A549 (cell line): ENCODE data around the gene SGSH. TPM values are rescaled to one million over a fixed set of nuclear protein-coding genes. Genes with fewer than 3 reads are reported as not detected.

Experiments used
- ATAC-seq, 2 experiments: fragments of 200-7000 bp in 1 of 2; fragments of >200 bp in 1 of 2; cut with Nextera tagmentation in 1 of 2; cut with Tn5 transposase in 1 of 2; 3 replicates each; pipeline versions ENCODE4 v1.8.0 to v1.9.1; 2018 to 2020; ENCODE audit warnings: mild to moderate bottlenecking in 1 of 2, moderate library complexity in 1 of 2
- CTCF ChIA-PET: fragments of 300-600 bp; sonication (Branson Sonifier 250); formaldehyde crosslinking; extraction: SDS; loops from one replicate; lab custom pipeline; 2021; ENCODE audit warnings: antibody characterized with exemption, inconsistent platforms; lab: Yijun Ruan, JAX
- POLR2A ChIA-PET: fragments of 350-600 bp; formaldehyde crosslinking; extraction: SDS; loops from one replicate; lab custom pipeline; 2021; ENCODE audit warnings: antibody characterized with exemption, inconsistent platforms; lab: Yijun Ruan, JAX
- DNase-seq, 2 experiments: peaks; one replicate each; pipeline versions ENCODE4 v3.0.0 to v3.0.0-alpha.2; 2011 to 2016; ENCODE audit warnings: low read depth in 1 of 2, low spot score in 1 of 2
- FAIRE-seq: peaks from 2 replicates; lab custom pipeline; 2011; peaks lifted over from hg19 to GRCh38; lab: Jason Lieb, UNC
- H3K27ac ChIP-seq, 2 experiments: fragments of >200 bp; sonication (Bioruptor Twin); formaldehyde crosslinking; 3 replicates each; pipeline ENCODE4 v1.5.1; 2016 to 2017
- H3K4me1 ChIP-seq: fragments of >200 bp; sonication (Bioruptor Twin); formaldehyde crosslinking; 3 replicates; pipeline ENCODE4 v1.6.1; 2016
- H3K4me2 ChIP-seq: fragments of >200 bp; sonication (Bioruptor Twin); formaldehyde crosslinking; 3 replicates; pipeline ENCODE4 v1.6.1; 2016
- H3K4me3 ChIP-seq: fragments of >200 bp; sonication (Bioruptor Twin); formaldehyde crosslinking; 3 replicates; pipeline ENCODE4 v1.5.1; 2016
- H3K9me3 ChIP-seq: fragments of >200 bp; sonication (Bioruptor Twin); formaldehyde crosslinking; 3 replicates; pipeline ENCODE4 v1.6.1; 2016
- ATOH8 ChIP-seq: fragments of 250-450 bp; sonication (Bioruptor Pico); IDR thresholded peaks from 2 replicates; pipeline ENCODE4 v1.5.0; 2020; ENCODE audit warnings: low read depth, mild to moderate bottlenecking, moderate library complexity
- CEBPB ChIP-seq, 2 experiments: fragments of >200 bp in 1 of 2; sonication (Bioruptor Twin) in 1 of 2; formaldehyde crosslinking in 1 of 2; IDR thresholded peaks; 2 replicates each; pipeline ENCODE4 v1.6.1; 2012 to 2016
- CHD2 ChIP-seq: fragments of 150-350 bp; IDR thresholded peaks from 2 replicates; pipeline ENCODE4 v1.6.1; 2014; ENCODE audit warnings: low read length; ENCODE audit not compliant: partially characterized antibody
- CHD4 ChIP-seq: fragments of 200-600 bp; sonication (generic); IDR thresholded peaks from 2 replicates; pipeline ENCODE4 v1.6.1; 2016; ENCODE audit warnings: antibody characterized with exemption, mild to moderate bottlenecking, borderline replicate concordance
- CTCF ChIP-seq: fragments of >200 bp; sonication (Bioruptor Twin); formaldehyde crosslinking; IDR thresholded peaks from 3 replicates; pipeline ENCODE4 v1.5.1; 2016
- EP300 ChIP-seq, 2 experiments: fragments of >200 bp; sonication (Bioruptor Twin); formaldehyde crosslinking; IDR thresholded peaks; 2 replicates in 1 of 2; 3 replicates in 1 of 2; pipeline ENCODE4 v1.6.1; 2016 to 2017
- ESRRA ChIP-seq: fragments of 150-350 bp; IDR thresholded peaks from 2 replicates; pipeline ENCODE4 v1.6.1; 2014; ENCODE audit warnings: mild to moderate bottlenecking, low read length, borderline replicate concordance
- GATA3 ChIP-seq: IDR thresholded peaks from 2 replicates; pipeline ENCODE4 v1.6.1; 2012; ENCODE audit warnings: borderline replicate concordance
- HEYL ChIP-seq: fragments of 250-450 bp; sonication (Bioruptor Pico); IDR thresholded peaks from 2 replicates; pipeline ENCODE4 v1.8.0; 2021; ENCODE audit warnings: mild to moderate bottlenecking, moderate library complexity
- HOXB13 ChIP-seq: fragments of 250-450 bp; sonication (Bioruptor Pico); IDR thresholded peaks from 2 replicates; pipeline ENCODE4 v1.5.0; 2020; ENCODE audit warnings: low read depth, mild to moderate bottlenecking, moderate library complexity
- JUN ChIP-seq, 2 experiments: fragments of >200 bp; sonication (Bioruptor Twin); formaldehyde crosslinking; IDR thresholded peaks; 2 replicates in 1 of 2; 3 replicates in 1 of 2; pipeline ENCODE4 v1.6.1; 2016 to 2017
- JUNB ChIP-seq: fragments of >200 bp; sonication (Bioruptor Twin); formaldehyde crosslinking; IDR thresholded peaks from 2 replicates; pipeline ENCODE4 v1.6.1; 2016
- MAFK ChIP-seq: fragments of 450-650 bp; IDR thresholded peaks from 2 replicates; pipeline ENCODE4 v1.6.1; 2014; ENCODE audit not compliant: partially characterized antibody
- MYC ChIP-seq: IDR thresholded peaks from 2 replicates; pipeline ENCODE4 v1.6.1; 2012; ENCODE audit warnings: mild to moderate bottlenecking, inconsistent platforms, low read length, improper control_type of control experiment, borderline replicate concordance
- NFE2L2 ChIP-seq: fragments of 150-350 bp; conservative IDR thresholded peaks from 2 replicates; pipeline ENCODE4 v1.6.1; 2014; ENCODE audit warnings: low read length
- NPAS2 ChIP-seq: fragments of 250-450 bp; sonication (Bioruptor Pico); IDR thresholded peaks from 2 replicates; pipeline ENCODE4 v1.8.0; 2022; ENCODE audit warnings: mild to moderate bottlenecking, moderate library complexity, borderline replicate concordance
- PHF8 ChIP-seq: fragments of 200-600 bp; sonication (generic); IDR thresholded peaks from 2 replicates; pipeline ENCODE4 v1.6.1; 2016; ENCODE audit warnings: low read depth, mild to moderate bottlenecking, antibody characterized with exemption, moderate library complexity, borderline replicate concordance
- POLR2A ChIP-seq: IDR thresholded peaks from 2 replicates; pipeline ENCODE4 v1.6.1; 2012; ENCODE audit warnings: mild to moderate bottlenecking, low read length
- RAD21 ChIP-seq, 2 experiments: fragments of >200 bp in 1 of 2; sonication (Bioruptor Twin) in 1 of 2; formaldehyde crosslinking in 1 of 2; IDR thresholded peaks in 1 of 2; conservative IDR thresholded peaks in 1 of 2; 2 replicates in 1 of 2; 3 replicates in 1 of 2; pipeline ENCODE4 v1.6.1; 2012 to 2018; ENCODE audit warnings: inconsistent platforms in 1 of 2
- RARB ChIP-seq: fragments of 250-450 bp; sonication (Bioruptor Pico); IDR thresholded peaks from 2 replicates; pipeline ENCODE4 v1.8.0; 2021; ENCODE audit warnings: mild to moderate bottlenecking, moderate library complexity
- RCOR1 ChIP-seq: fragments of 150-350 bp; IDR thresholded peaks from 2 replicates; pipeline ENCODE4 v1.6.1; 2014; ENCODE audit warnings: antibody characterized with exemption, low read length, low read depth
- SMC3 ChIP-seq: fragments of >200 bp; sonication (Bioruptor Twin); formaldehyde crosslinking; IDR thresholded peaks from 3 replicates; pipeline ENCODE4 v1.6.1; 2018; ENCODE audit warnings: inconsistent platforms
- ZC3H11A ChIP-seq: fragments of 450-650 bp; IDR thresholded peaks from 2 replicates; pipeline ENCODE4 v1.6.1; 2014; ENCODE audit warnings: antibody characterized with exemption, mild to moderate bottlenecking
- ZFP36 ChIP-seq: fragments of 450-650 bp; IDR thresholded peaks from 2 replicates; pipeline ENCODE4 v1.6.1; 2014; ENCODE audit warnings: borderline replicate concordance; ENCODE audit not compliant: partially characterized antibody
- ZNF302 ChIP-seq: fragments of 250-450 bp; sonication (Bioruptor Pico); IDR thresholded peaks from 2 replicates; pipeline ENCODE4 v1.9.0; 2021; ENCODE audit warnings: inconsistent platforms, mild to moderate bottlenecking, moderate library complexity
- WGBS: methylation state at CpG from one replicate; pipeline ENCODE4 v1.1.6; 2017; ENCODE audit errors: missing lambda C conversion rate; 5-methylcytosine and 5-hydroxymethylcytosine counted together
- polyA plus RNA-seq, 4 experiments: library from polyadenylated mRNA; depleted of rRNA in 3 of 4; stranded (reverse); fragments of >200 nt; fragmentation: RNase III in 1 of 4; extraction: RNeasy Plus Mini Kit Qiagen cat#74134 plus additional on column Dnase treatment in 1 of 4; gene quantifications; 2 replicates in 3 of 4; 3 replicates in 1 of 4; pipeline ENCODE4 v1.2.3, GENCODE V29; 2011 to 2017
- TF ChIP-seq, protein P1 (sequence below): IDR thresholded peaks from 2 replicates; pipeline ENCODE4 v1.6.1; 2012
- TF ChIP-seq, protein P2 (sequence below): fragments of 150-350 bp; IDR thresholded peaks from 2 replicates; pipeline ENCODE4 v1.6.1; 2014; ENCODE audit warnings: low read depth, mild to moderate bottlenecking, low read length

SGSH gene
- polyA plus RNA-seq, 2 of the 4 experiments (the other 2 are of a cell fraction) = 14.5 to 24.7 TPM

- ATAC-seq (no peak), FAIRE-seq (no peak), DNase-seq (no peak)
- POLR2A ChIA-PET = interaction anchor here (0.8 kb wide), 2 partner anchors 106 to 151 kb away, joined by 3 to 5 read pairs; partner anchors contain the start of gene GAA
- Histone ChIP-seq H3K27ac (peak overlapping the region; percentile 94 to 99; a peak in 5 of 6 replicates), H3K4me1 (peaks cover 45% of the 10 kb centered on the region), H3K4me3 (no peak overlapping the region), H3K4me2 (no peak overlapping the region), H3K9me3 (no peaks in the 10 kb centered on the region)
- CTCF ChIA-PET = interaction anchor here (0.6 to 5.7 kb wide), 23 partner anchors 8 to 407 kb away, joined by 3 to 46 read pairs (median 7); partner anchors contain the start of gene GAA
- 92% methylated on average over 11 of the region's 11 CpGs for WGBS
- TF ChIP-seq MAFK (no peak), SMC3 (no peak), ZFP36 (no peak), NFE2L2 (no peak), RARB (no peak), JUN (IDR thresholded peaks at IDR 0.05) (no peak), HEYL (CRISPR knock-in tag) (no peak), MYC (no peak), RCOR1 (no peak), GATA3 (no peak)
Observed at GRCh38 chr17:80251966-80252365, 31.8 kb upstream of the SGSH start.

GRCh38 chr17:80248894-80249710 is 29.0 kb upstream of the SGSH start:
- 79% methylated on average over 24 of the region's 26 CpGs for WGBS
- CTCF ChIA-PET = interaction anchor here (1.1 to 2.8 kb wide), 3 partner anchors 148 to 241 kb away, joined by 5 to 12 read pairs (median 8); partner anchors contain the start of gene GAA
- Histone ChIP-seq H3K4me3 (no peak overlapping the region), H3K4me1 (peaks cover 22% of the 10 kb centered on the region)
- no peak for TF ChIP-seq POLR2A
- no peak for TF ChIP-seq JUNB
- TF ChIP-seq CEBPB (IDR thresholded peaks at IDR 0.05) = no peak
- TF ChIP-seq RAD21 (conservative IDR thresholded peaks at IDR 0.05 in 1 of 2, IDR thresholded peaks at IDR 0.05 in 1 of 2) = peak in 1 of 2 experiments; percentile 36; a peak in 1 of 5 replicates
- TF ChIP-seq NPAS2 (CRISPR knock-in tag) = no peak
- TF ChIP-seq, all 56 proteins: peak for 1
- DNase-seq (no peak), ATAC-seq (peak; percentile 19 to 29; a peak in 4 of 6 replicates), FAIRE-seq (no peak)
- POLR2A ChIA-PET = no interaction called here
- Histone ChIP-seq H3K4me2 (no peak overlapping the region), H3K9me3 (no peaks in the 10 kb centered on the region), H3K27ac (0 out of 6 replicates have a peak overlapping the region, but pooled peaks of 1 of the 2 experiments have one; percentile 11)

GRCh38 chr17:80248001-80248893 is 28.1 kb upstream of the SGSH start:
- FAIRE-seq (no peak), DNase-seq (no peak), ATAC-seq (no peak; a peak in 1 of 6 replicates)
- H3K27ac ChIP-seq = peak overlapping the region in 1 of 2 experiments; percentile 31; a peak in 1 of 6 replicates
- H3K9me3 ChIP-seq = no peaks in the 10 kb centered on the region
- peaks cover 14% of the 10 kb centered on the region for H3K4me1 ChIP-seq
- TF ChIP-seq CHD4 = no peak
- no peak for TF ChIP-seq SMC3
- TF ChIP-seq MAFK = no peak
- TF ChIP-seq PHF8 = no peak
- no peak for TF ChIP-seq ZNF302
- no peak for TF ChIP-seq ZC3H11A
- TF ChIP-seq ATOH8 (CRISPR knock-in tag) = no peak
- no peak for TF ChIP-seq HOXB13 (CRISPR knock-in tag)
- TF ChIP-seq, protein P1, sequence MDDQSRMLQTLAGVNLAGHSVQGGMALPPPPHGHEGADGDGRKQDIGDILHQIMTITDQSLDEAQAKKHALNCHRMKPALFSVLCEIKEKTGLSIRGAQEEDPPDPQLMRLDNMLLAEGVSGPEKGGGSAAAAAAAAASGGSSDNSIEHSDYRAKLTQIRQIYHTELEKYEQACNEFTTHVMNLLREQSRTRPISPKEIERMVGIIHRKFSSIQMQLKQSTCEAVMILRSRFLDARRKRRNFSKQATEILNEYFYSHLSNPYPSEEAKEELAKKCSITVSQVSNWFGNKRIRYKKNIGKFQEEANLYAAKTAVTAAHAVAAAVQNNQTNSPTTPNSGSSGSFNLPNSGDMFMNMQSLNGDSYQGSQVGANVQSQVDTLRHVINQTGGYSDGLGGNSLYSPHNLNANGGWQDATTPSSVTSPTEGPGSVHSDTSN = no peak
- no peak for TF ChIP-seq CHD2
- TF ChIP-seq, protein P2, sequence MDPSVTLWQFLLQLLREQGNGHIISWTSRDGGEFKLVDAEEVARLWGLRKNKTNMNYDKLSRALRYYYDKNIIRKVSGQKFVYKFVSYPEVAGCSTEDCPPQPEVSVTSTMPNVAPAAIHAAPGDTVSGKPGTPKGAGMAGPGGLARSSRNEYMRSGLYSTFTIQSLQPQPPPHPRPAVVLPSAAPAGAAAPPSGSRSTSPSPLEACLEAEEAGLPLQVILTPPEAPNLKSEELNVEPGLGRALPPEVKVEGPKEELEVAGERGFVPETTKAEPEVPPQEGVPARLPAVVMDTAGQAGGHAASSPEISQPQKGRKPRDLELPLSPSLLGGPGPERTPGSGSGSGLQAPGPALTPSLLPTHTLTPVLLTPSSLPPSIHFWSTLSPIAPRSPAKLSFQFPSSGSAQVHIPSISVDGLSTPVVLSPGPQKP = no peak
- TF ChIP-seq EP300 (IDR thresholded peaks at IDR 0.05) = no peak
- TF ChIP-seq ESRRA = no peak
- no peak for TF ChIP-seq CTCF
- no peak overlapping the region for H3K4me3 ChIP-seq
- no peak overlapping the region for H3K4me2 ChIP-seq
- ChIA-PET POLR2A (no interaction called here), CTCF (interaction anchor here (1.1 to 2.8 kb wide), 7 partner anchors 10 to 240 kb away, joined by 3 to 12 read pairs (median 5); partner anchors contain the start of gene GAA)
- WGBS = 92% methylated on average over 22 of the region's 23 CpGs
